Measurements from ENCODE around the gene LEMD3.
A peak's percentile ranks its signal among the peaks of the same experiment; 100 is the strongest.

LEMD3 gene

DNA sequence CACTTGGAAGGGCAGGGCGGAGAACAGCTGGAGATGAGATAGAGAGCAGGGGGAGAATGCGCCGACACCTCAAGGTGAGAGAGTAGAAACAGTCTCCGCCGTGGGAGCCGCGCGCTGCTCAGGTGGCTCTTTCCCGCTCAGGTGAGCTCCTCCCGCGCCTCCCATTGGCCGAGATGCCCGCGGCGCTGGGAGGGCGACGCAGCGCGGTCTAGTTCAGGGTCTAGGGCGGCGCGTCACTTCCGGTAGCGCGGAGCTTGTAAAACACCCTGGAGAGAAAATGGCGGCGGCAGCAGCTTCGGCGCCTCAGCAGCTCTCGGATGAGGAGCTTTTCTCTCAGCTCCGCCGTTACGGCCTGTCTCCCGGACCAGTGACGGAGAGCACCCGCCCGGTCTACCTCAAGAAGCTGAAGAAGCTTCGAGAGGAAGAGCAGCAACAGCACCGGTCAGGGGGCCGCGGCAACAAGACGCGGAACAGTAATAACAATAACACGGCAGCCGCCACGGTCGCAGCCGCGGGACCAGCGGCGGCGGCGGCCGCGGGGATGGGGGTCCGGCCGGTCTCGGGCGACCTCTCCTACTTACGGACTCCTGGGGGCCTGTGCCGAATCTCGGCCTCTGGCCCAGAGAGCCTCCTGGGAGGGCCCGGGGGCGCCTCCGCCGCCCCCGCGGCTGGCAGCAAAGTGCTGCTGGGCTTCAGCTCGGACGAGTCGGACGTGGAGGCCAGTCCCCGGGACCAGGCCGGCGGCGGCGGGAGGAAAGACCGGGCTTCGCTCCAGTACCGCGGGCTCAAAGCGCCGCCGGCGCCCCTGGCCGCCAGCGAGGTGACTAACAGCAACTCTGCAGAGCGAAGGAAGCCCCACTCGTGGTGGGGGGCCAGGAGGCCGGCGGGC lies at the start of gene LEMD3:
Gene LEMD3 (plus strand): TSS at position 264 of the 889 bp plus-strand sequence. CDS start 14 bp downstream, at position 278.
- FAIRE-seq = no peak

DNA sequence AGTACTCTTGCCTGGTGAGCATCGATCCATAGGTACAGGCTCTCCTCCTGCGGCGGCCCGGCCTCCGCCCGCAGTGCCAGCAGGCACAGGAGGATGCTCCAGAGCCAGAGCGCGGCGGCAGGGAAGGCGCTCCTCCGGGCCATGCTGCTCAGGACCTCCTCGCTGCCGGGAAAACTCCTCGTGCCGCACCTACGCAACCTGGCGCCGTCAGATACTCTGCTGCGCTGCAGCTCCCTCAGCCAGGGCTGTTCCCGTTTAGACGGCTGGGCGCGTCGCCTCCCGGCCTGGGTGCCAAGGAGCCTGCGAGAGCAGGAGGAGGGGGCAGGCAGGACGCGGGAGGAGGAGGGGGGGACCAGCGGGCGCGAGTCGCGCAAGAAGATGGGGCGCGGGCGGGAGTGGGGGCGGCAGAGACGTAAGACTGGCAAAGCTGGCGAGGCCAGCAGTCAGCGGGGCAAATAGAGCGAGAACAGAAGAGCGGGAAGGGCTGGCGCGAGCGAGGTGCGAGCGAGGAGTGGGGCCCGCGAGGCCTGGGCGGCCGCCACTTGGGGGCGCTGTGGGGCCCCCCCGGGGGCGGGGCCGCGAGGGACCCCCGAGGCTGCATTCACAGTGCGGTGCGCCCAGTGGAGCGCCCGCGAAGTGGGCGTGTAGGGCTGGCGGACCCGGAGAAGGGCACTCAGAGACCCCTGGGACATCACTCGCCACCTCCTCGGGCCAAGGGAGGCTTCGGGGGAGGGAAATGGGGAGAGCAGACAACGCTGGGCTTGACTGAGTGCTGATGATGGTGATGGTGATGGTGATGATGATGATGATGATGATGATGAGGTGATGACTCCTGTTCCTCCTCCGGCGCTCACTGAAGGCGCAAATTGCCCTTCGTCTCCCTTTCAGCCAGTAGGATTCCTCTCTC lies 48.1 kb upstream of the LEMD3 start, which contains the start of gene WIF1:
Gene WIF1 (minus strand): TSS at position 257 of the 907 bp plus-strand sequence. CDS start 114 bp downstream, at position 143.
- no peak for FAIRE-seq

DNA sequence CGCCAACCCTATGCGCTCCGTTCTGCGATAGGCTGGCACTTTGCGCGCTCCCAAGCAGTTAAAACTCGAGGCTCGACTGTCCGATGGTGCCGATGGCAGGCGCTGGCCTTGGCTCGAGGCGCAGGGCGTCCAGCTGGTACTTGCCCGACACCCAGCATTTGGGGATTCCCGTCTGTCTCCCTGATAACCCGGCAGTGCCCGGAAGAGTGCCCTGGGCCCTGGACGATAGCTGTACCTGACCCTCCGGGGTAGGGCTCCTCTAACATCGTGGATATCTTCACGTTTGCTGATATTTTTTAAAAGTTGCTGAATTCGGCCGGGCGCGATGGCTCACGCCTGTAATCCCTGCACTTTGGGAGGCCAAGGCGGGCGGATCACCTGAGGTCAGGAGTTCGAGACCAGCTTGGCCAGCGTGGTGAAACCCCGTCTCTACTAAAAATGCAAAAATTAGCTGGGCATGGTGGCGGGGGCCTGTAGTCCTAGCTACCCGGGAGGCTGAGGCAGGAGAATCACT lies 47.4 kb upstream of the LEMD3 start:
- no peak for FAIRE-seq

DNA sequence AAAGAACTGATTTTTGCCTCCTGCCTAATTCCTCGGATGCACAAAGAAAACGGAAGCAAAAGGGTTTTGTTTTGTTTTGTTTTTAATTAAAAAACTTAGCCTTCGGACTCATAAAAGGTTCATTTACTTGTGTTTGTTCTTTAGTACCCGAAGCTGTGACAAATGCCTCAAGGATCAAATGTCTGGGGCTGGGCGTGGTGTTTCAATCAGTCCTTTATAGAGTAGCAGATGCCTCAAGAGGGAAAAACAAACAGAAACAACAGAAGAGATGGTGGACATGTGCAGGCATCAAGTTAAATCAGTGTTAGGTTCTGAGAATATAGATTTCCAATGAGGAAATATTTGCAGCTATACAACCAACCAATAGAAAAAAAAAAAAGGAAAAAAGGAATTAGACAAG lies 46.7 kb upstream of the LEMD3 start:
- no peak for FAIRE-seq

DNA sequence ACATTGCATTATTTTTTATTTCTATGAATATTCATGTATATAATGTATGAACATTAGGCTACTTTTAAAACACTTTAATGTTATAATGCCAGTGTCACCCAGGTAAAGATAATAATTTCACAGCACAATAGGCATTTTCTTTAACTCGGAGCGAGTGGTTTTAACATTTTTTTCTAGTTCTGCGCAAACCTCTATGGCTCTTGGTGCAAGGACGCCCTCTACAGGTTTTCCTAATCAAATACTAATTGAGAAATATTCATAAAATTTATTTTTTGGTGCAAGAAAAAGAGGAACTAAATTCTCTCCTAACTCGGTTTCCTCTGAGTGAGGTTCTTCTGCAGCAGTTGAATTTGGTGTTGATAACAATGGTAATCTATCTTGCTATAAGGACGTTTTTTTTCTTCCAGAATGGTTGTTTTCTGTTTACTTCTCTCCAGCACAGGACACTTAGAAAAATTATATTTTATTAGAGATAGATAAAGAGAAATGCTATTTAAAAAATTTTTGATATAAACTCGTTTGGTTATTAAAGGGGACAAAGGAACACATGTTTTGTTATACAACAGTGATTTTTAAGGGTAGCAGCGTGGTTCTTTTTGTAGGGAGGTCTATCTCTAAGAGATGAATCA lies 45.8 kb upstream of the LEMD3 start:
- peak; percentile 89 for FAIRE-seq

DNA sequence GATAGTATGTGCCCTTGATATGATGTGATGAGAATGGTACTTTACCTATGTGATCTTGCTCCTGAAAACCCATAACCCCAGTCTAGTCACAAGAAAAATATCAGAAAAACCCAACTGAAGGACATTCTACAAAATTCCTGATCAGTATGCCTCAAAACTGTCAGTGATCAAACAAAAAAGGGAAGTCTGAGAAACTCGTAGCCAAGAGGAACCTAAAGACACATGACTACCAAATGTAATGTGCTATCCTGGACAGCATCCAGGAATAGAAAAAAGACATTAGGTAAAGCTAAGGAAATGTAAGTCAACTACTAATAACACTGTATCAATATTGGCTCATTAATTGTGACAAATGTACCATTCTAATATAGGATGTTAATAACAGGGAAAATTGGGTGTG lies 44.1 kb upstream of the LEMD3 start:
- FAIRE-seq = no peak

DNA sequence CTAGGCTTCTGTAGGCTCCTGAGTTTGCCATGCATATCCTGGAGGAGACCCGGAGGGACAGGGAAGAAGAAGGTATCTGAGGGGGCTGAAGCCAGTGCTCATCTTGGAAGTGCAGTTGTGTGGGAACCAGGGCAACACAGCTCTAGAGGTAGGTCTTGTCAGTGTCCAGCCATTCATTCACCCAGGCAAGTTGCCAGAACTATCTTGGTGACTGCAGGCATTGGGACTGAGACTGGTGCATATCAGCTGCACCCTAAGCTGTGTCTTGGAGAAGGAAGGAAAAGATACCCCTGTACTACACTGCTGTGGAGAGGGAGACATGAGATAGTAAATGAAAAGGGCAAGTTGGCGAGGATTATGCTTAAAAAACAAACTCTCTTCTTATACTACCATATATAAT lies 43.4 kb upstream of the LEMD3 start:
- FAIRE-seq = no peak

DNA sequence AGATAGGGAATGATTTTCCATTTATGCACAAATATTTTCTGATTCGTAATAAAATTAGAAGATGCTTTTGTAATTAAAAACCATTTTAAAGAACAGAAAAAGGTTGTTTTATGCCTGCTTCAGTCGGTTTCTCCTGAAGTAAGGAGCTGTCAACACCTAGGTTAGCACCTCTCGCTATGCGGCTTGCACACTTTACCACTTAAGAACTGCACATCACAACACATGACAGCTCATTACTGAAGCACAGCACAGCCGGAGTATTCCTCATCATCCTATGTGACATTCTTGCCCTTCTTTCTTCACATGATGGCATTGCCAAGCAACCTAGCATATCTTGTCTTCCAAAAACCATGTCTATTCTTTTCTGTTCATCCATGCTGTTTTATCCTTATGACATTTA lies 42.9 kb upstream of the LEMD3 start:
- no peak for FAIRE-seq

DNA sequence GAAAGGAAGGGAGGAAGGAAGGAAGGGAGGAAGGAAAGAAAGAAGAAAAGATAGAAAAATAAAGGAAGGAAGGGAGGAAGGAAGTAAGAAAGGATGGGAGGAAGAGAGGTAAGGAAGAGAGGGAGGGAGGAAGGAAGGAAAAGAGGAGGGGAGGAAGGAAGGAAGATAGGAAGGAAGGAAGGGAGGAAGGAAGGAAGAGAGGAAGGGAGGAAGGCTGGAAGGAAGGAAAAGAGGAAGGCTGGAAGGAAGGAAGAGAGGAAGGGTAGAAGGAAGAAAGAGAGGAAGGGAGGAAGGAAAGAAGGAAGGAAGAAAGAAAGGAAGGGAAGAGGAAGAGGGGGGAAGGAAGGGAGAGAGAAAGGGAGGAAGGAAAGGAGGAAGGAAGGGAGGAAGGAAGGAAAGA lies 35.5 kb upstream of the LEMD3 start:
- no peak for FAIRE-seq

DNA sequence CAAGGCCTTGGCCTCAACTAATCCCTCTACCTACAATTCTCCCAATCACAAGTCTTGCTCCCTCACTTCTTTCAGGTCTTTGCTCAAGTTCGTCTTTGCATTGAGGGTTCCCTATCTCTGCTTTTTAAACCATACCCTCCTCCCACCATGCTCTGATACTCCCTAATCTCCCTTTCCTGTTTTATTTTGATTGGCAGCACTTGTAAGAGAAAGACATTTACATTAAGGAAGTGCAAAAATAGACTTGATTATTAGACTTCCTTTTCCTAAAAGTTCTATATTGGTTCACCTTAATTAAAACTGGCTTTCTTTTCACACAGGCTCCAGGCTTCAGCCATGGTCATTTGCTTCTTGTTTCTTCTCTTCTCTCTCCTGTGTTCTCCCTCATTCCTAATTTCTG lies 30.0 kb upstream of the LEMD3 start:
- FAIRE-seq = no peak

DNA sequence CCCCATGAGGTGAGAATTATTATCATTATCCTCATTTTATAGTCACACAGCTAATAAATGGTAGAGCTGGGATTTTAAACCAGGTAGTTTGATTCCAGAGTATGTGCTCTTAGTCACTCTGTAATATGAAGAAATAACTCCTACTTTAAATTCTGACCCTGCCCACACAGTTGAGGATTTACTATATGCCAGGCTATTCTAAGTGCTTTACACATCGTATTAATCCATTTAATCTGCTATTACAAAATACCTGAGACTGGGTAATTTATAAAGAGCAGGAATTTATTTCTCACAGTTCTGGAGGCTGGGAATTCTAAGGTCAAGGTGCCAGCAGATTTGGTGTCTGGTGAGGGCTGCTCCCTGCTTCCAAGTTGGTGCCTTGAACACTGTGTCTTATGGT lies 28.6 kb upstream of the LEMD3 start:
- no peak for FAIRE-seq

DNA sequence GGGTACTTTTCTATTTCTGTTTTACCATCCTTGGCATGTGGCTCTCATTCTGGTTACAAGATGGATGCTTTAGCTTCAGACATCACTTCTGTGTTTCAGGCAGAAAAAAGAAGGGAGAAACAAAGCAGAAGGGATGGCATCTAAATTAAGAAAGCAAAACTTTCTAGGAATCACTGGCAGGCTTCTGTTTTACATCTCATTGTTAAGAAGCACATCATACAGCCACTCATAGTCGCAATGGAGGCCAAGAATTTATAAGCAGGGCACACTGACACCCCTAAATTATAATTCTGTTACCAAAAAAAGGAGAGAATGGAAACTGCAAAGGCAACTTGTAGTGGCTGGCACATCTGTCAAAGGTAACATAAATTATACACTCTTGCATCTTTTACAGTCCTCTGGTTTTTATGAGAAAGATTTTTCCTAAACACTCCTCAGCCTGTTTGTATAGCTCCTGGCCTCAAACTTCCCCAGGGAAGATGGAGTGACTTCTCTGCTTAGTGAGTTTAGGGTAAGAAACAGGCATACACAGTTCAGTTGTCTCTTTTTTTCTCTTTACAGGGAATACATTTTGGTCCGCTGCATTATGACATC lies 22.0 kb upstream of the LEMD3 start:
- no peak for FAIRE-seq

DNA sequence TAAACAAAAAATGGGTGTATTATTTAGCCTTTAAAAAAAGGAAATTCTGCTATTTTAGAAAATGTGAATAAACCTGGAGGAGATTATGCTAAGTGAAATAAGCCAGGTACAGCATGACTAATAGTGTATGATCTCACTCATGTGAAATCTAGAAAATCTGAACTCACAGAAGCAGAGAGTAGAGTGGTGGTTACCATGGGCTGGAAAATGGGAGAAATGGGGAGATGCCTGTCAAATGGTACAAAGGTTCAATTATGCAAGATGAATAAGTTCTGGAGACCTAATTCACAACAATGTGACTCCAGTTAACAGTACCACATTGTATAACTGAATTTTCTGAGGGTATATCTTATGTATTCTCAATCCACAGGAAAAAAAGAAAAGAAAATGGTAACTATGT lies 17.4 kb upstream of the LEMD3 start:
- no peak for FAIRE-seq

DNA sequence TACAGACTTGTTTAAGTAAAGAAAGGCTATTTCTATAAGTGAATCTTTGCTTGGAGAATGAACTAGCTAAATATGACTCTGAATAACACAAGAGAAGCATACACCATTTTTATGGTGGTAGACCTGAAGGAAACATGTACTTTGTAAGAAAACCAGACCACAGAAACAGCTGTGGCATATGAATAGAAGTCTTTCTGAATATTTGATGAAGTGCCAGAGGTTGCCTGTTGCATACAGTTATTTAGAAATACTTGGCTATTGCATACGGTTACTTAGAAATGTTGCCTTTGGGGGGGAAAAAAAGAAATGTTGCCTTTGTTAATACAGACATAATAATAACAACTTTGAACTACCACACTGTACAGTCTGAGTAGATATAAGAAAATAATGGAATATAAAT lies 16.8 kb upstream of the LEMD3 start:
- FAIRE-seq = no peak

DNA sequence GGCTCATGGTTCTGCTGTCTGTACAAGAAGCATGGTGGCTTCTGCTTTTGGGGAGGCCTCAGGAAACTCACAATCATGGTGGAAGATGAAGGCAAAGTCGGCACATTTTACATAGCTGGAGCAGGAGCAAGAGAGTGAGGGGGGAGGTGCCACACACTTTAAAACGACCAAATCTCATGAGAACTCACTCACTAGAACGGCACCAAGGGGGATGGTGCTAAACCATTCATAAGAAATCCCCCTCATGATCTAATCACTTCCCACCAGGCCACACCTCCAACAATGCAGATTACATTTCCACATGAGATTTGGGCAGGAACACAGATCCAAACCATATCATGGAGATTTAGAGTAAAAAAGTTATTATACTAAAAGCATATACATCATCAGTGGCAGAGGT lies 13.6 kb upstream of the LEMD3 start:
- FAIRE-seq = no peak

DNA sequence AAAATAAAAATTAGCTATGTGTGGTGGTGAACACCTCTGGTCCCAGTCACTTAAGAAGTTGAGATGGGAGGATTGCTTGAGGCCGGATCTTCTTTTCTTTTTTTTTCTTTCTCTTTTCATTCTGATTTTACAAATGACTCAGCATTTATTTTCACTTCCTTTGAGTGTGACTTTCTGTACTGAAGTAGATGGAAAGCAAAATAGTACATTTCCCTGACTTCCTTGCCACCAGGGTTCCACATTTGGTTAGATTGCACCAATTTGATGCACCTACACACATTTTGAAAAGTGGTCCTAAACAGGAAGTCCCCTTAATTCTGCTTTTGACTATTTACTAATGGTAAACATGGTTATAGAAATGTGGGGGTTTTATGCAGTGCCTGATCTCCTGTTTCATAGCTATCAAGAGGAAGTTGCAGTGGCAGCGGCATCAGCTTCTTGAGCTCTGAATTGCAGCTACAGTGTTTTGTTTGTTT lies 13.0 kb upstream of the LEMD3 start:
- FAIRE-seq = no peak

DNA sequence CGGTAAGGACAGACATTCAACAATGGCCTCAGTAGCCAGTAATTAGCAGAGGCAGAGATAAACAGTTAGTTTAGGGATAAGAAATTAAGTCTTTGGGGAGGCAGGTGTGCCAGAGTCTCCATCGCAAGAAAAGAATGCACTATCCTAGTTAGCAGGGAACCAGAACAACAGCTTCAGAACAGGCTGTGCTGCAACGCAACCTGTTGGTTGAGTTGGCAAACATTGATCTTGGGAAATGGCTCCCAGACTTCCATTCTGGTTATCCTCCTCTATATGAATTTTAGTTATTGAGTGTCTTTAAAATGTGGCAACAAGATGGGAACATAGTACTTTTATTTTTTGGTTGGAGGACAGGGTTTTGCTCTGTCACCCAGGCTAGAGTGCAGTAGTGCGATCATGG lies 12.3 kb upstream of the LEMD3 start:
- no peak for FAIRE-seq

DNA sequence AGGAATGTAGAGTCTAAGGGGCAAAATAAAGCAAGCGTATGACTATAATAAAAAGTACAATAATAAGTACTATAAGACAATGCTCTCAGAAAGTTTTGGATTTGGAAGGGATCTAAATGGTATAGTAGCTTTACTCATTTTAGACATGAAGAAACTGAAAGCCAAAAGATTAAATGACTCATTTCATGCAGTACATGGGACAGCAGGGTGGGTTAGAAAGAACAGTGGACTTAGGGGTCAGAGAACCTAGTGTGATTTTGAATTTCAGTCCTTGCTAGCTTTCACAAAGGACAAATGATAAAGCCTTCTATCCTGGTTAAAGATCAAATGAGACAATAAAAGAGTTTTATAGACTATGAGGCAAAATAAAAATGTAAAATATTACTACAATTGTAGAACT lies 6.8 kb upstream of the LEMD3 start:
- no peak for FAIRE-seq

DNA sequence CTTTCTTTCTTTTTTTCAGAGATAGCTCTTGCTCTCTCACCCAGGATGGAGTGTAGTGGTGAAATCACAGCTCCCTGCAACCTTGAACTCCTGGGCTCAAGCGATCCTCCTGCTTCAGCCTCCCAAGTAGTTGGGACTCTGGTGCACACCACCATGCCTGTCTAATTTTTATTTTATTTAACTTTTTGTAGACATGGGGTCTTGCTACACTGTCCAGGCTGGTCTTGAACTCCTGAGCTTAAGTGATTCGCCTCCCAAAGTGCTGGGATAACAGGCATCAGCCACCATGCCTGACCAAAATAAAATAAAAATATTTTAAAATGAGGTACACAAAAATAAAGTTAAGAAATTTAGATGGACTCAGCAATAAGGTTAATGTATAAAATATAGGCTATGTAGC lies 5.1 kb upstream of the LEMD3 start:
- FAIRE-seq = no peak

DNA sequence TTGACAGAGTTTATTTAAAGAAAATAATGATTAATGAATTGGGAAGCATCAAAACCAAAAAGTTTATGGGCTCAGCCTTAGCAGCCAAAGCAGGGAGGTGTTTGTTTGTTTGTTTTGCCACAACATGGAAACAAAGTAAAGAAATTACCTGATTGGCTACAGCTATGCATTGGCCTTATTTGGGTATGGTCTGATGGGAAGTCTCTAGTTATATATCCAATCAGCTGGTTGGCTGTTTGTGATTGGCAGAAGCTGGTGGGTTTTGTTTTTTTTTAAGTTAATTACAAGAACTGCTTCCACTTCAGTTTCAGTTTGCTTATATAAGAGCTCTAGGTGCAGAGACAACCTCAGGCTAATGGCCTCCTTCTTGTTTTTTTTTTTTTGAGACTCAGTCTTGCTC lies 4.6 kb upstream of the LEMD3 start:
- FAIRE-seq = no peak

DNA sequence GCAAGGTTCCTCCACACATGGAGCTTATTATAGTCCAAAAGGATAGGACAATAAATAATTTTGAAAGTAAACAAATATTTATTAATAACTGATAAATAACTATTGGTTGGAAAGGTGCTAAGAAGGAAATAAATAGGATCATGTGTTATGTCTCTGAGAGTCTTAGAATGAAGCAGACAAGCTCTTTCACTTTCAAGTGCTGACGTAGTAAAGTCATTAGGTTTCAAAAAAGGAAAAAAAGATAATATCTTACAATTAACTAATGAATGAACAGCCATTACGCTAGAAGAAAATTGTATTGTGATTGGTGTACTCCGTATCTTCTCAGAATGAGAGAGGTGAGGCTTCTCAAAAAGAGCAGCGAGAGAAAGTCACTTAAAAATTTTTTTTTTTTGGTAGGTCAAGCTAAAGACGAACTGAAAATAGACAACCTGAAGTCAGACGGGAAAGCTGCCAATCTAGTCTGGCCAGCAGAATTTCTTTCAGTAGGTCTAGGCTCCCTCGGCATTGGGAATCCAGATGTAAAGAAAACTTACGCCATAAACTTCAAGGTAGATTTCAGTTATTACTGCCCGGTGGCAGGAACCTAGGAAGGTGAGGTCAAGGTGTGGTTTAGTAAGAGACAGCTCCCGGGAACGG lies 583 bp upstream of the LEMD3 start:
- no peak for FAIRE-seq
